Neural progenitor cell (in vitro differentiated cells): ENCODE data around the gene NEURL1B.

Source experiments
- EZH2 ChIP-seq: fragments of 200-600 bp; sonication (generic); IDR thresholded peaks from 2 replicates; pipeline ENCODE4 v1.6.1; 2017; ENCODE audit warnings: antibody characterized with exemption, mild to moderate bottlenecking, moderate library complexity
- TF ChIP-seq, protein P1 (sequence below): fragments of 200-600 bp; sonication (generic); IDR thresholded peaks from 2 replicates; pipeline ENCODE4 v1.5.1; 2017; ENCODE audit warnings: antibody characterized with exemption, mild to moderate bottlenecking

DNA sequence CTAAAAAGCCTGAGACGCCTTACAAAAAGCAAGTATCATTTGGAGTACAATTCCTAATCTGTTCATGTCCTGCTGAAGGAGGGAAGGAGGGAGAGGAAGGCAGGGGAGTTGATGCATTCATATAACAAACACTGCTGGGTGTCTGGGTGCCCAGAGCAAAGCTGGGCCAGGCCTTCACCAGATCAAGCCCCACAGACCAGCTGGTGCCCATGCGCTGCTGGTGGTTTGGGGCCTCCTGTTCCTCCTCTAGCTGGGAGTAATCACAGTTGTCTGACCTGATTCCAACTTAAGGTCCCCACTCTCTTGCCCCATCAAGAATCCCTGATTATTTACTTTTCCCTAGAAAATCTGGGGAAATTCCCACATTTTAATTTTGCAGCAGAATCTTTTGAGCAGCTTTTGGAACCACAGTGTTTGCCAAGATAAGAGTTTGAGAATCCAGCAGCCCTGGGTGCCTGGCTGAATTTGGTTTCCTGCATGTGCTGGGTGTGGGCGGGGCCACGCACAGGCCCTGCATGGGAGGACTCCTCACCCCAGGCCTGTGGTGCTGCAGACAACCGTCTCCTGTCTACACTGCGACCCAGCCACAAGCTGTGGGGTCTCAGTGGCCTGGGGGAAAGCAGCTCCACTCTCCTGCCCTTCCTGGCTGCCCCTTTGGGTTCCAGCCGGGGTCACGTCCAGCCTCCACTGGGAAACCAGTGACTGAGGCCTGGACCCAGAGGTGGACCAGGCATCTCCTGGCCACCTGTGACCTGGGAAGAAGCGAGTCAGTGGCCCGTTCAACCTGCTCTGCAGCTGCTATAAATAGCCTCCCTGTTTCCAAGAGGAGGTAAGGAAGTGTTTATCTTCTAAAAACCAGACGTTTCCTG is 47.5 kb downstream of the NEURL1B start:
- TF ChIP-seq, protein P1, sequence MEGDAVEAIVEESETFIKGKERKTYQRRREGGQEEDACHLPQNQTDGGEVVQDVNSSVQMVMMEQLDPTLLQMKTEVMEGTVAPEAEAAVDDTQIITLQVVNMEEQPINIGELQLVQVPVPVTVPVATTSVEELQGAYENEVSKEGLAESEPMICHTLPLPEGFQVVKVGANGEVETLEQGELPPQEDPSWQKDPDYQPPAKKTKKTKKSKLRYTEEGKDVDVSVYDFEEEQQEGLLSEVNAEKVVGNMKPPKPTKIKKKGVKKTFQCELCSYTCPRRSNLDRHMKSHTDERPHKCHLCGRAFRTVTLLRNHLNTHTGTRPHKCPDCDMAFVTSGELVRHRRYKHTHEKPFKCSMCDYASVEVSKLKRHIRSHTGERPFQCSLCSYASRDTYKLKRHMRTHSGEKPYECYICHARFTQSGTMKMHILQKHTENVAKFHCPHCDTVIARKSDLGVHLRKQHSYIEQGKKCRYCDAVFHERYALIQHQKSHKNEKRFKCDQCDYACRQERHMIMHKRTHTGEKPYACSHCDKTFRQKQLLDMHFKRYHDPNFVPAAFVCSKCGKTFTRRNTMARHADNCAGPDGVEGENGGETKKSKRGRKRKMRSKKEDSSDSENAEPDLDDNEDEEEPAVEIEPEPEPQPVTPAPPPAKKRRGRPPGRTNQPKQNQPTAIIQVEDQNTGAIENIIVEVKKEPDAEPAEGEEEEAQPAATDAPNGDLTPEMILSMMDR: no peak
- no peak for TF ChIP-seq EZH2
